K562 (cell line): Measurements from ENCODE around the gene ZNF541. TPM values are rescaled to one million over a fixed set of nuclear protein-coding genes. Genes with fewer than 3 reads are reported as not detected.

Experiments used
- EHMT2 ChIP-seq: fragments of 450-650 bp; IDR thresholded peaks from 2 replicates; pipeline ENCODE4 v1.6.1; 2018; ENCODE audit warnings: antibody characterized with exemption
- ERF ChIP-seq: fragments of 450-650 bp; formaldehyde crosslinking; IDR thresholded peaks from 2 replicates; pipeline ENCODE4 v1.4.0; 2020; ENCODE audit warnings: mild to moderate bottlenecking, mixed read lengths
- ETV6 ChIP-seq, 3 experiments: fragments of 150-350 bp in 1 of 3; sonication (generic) in 1 of 3; formaldehyde crosslinking in 1 of 3; IDR thresholded peaks; 2 replicates each; pipeline versions ENCODE4 v1.6.1 to v1.8.0; 2014 to 2022; ENCODE audit warnings: borderline replicate concordance in 2 of 3, low read depth in 2 of 3, antibody characterized with exemption in 1 of 3, low read length in 1 of 3, mild to moderate bottlenecking in 1 of 3, missing genetic modification reagents in 1 of 3
- HDGF ChIP-seq: fragments of 450-650 bp; IDR thresholded peaks from 2 replicates; pipeline ENCODE4 v1.6.1; 2016
- XRCC3 ChIP-seq: fragments of 450-650 bp; IDR thresholded peaks from 2 replicates; pipeline ENCODE4 v1.6.1; 2017; ENCODE audit warnings: mild to moderate bottlenecking, moderate library complexity
- ZBTB8A ChIP-seq: fragments of 450-650 bp; IDR thresholded peaks from 2 replicates; pipeline ENCODE4 v1.6.1; 2018; ENCODE audit warnings: mild to moderate bottlenecking, moderate library complexity; ENCODE audit not compliant: partially characterized antibody
- ZNF23 ChIP-seq: fragments of 250-450 bp; sonication (Bioruptor Pico); IDR thresholded peaks from 2 replicates; pipeline ENCODE4 v1.4.0; 2020; ENCODE audit warnings: mild to moderate bottlenecking
- polyA plus RNA-seq, 8 experiments: library from polyadenylated mRNA; depleted of rRNA in 4 of 8; stranded (reverse) in 5 of 8; unstranded in 3 of 8; fragments of >200 nt; fragmentation: Nextera tagmentation in 2 of 8; fragmentation: Illumina TruSeq in 1 of 8; extraction: Ambion mirVana in 2 of 8; extraction: Trizol in 1 of 8; gene quantifications; 2 replicates each; pipeline versions ENCODE4 v1.2.1 to v1.2.3, GENCODE V29; 2011 to 2014; ENCODE audit warnings: inconsistent platforms in 1 of 8, missing spikeins in 1 of 8
- total RNA-seq, 7 experiments: library from RNA; depleted of rRNA in 6 of 7; stranded (reverse); fragments of >200 nt in 6 of 7; fragmentation: Illumina TruSeq in 2 of 7; extraction: Trizol in 2 of 7; gene quantifications; 2 replicates each; pipeline versions ENCODE4 v1.2.1 to v1.2.3, GENCODE V29; 2011 to 2021; ENCODE audit warnings: low replicate concordance in 1 of 7
- TF ChIP-seq, protein P1 (sequence below): fragments of 250-450 bp; sonication (Bioruptor Pico); IDR thresholded peaks from 2 replicates; pipeline ENCODE4 v1.8.0; 2022; ENCODE audit warnings: moderate library complexity, mild to moderate bottlenecking, inconsistent platforms
- TF ChIP-seq, protein P2 (sequence below): fragments of 450-650 bp; formaldehyde crosslinking; IDR thresholded peaks from 2 replicates; pipeline ENCODE4 v1.4.0; 2022; ENCODE audit warnings: mild to moderate bottlenecking, moderate library complexity
- TF ChIP-seq, protein P3 (sequence below): IDR thresholded peaks from 2 replicates; pipeline ENCODE4 v1.6.1; 2012; ENCODE audit warnings: low read depth, low read length, improper control_type of control experiment, borderline replicate concordance

The ZNF541 gene
- total and polyA plus RNA-seq, 9 of the 15 experiments (the other 6 are each of a cell fraction or from before 2014, with no cell fraction given): 0.04 to 0.11 (median 0.05) TPM; not detected in 1

DNA sequence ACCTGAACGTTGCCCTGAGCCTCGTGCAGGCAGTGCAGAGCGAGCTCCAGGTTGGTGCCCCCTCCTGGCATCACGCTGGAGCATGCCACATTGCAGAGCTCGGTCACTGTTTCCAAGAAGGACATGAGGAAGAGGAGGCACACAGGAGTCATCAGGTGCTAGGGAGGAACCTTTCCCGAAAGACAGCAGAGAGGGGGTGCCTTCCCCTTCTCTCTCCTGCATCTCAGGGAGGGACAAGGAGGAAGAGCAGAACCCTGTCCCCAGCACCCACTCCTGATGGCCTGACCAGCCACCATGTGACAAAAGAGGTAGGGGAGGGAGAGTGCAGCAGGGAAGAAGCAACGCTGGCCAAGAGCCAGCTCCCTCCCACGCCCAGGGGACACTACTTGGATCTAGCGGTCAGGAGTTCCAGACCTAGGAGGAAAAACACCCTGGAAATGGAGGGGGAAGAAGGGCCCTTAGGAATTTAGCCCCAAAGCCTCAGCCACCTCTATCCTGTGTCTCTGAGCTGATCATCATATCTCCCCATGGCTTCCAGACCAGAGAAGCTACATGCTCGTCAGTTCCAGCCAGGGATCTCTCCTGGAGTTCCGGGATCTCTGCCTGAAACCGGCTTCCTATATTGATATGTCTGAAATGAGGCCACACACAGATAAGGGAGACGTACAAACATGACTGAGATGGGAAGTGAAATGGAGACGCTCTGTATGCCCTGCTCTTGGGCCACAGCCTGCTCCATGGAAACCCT, 41.1 kb downstream of the ZNF541 start (continued):
- TF ChIP-seq ERF (CRISPR knock-in tag): no peak
- no peak for TF ChIP-seq XRCC3
- TF ChIP-seq HDGF: 0 out of 2 replicates have a peak, but pooled peaks have one; percentile 52
- no peak for TF ChIP-seq ZNF23 (CRISPR knock-in tag)
- no peak for TF ChIP-seq ETV6 (IDR thresholded peaks at IDR 0.05; ENCODE audit: borderline replicate concordance in 1 of 2, low read depth in 2 of 2, low read length in 1 of 2)
- no peak for TF ChIP-seq ETV6 (CRISPR knock-in tag; IDR thresholded peaks at IDR 0.05; ENCODE audit: borderline replicate concordance)
- TF ChIP-seq, protein P1, sequence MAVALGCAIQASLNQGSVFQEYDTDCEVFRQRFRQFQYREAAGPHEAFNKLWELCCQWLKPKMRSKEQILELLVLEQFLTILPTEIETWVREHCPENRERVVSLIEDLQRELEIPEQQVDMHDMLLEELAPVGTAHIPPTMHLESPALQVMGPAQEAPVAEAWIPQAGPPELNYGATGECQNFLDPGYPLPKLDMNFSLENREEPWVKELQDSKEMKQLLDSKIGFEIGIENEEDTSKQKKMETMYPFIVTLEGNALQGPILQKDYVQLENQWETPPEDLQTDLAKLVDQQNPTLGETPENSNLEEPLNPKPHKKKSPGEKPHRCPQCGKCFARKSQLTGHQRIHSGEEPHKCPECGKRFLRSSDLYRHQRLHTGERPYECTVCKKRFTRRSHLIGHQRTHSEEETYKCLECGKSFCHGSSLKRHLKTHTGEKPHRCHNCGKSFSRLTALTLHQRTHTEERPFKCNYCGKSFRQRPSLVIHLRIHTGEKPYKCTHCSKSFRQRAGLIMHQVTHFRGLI (CRISPR knock-in tag): no peak
- TF ChIP-seq, protein P2, sequence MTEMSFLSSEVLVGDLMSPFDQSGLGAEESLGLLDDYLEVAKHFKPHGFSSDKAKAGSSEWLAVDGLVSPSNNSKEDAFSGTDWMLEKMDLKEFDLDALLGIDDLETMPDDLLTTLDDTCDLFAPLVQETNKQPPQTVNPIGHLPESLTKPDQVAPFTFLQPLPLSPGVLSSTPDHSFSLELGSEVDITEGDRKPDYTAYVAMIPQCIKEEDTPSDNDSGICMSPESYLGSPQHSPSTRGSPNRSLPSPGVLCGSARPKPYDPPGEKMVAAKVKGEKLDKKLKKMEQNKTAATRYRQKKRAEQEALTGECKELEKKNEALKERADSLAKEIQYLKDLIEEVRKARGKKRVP (CRISPR knock-in tag): no peak
- no peak for TF ChIP-seq ZBTB8A
- no peak for TF ChIP-seq EHMT2
- TF ChIP-seq, protein P3, sequence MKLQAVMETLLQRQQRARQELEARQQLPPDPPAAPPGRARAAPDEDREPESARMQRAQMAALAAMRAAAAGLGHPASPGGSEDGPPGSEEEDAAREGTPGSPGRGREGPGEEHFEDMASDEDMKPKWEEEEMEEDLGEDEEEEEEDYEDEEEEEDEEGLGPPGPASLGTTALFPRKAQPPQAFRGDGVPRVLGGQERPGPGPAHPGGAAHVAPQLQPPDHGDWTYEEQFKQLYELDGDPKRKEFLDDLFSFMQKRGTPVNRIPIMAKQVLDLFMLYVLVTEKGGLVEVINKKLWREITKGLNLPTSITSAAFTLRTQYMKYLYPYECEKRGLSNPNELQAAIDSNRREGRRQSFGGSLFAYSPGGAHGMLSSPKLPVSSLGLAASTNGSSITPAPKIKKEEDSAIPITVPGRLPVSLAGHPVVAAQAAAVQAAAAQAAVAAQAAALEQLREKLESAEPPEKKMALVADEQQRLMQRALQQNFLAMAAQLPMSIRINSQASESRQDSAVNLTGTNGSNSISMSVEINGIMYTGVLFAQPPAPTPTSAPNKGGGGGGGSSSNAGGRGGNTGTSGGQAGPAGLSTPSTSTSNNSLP: no peak
